ENCODE results near the gene HBE1.
"Not testable (repeated sequence)": the region's sequence is repeated elsewhere in the genome, so short reads cannot be mapped to it uniquely, and the experiment has no call there.

HBE1 gene

DNA sequence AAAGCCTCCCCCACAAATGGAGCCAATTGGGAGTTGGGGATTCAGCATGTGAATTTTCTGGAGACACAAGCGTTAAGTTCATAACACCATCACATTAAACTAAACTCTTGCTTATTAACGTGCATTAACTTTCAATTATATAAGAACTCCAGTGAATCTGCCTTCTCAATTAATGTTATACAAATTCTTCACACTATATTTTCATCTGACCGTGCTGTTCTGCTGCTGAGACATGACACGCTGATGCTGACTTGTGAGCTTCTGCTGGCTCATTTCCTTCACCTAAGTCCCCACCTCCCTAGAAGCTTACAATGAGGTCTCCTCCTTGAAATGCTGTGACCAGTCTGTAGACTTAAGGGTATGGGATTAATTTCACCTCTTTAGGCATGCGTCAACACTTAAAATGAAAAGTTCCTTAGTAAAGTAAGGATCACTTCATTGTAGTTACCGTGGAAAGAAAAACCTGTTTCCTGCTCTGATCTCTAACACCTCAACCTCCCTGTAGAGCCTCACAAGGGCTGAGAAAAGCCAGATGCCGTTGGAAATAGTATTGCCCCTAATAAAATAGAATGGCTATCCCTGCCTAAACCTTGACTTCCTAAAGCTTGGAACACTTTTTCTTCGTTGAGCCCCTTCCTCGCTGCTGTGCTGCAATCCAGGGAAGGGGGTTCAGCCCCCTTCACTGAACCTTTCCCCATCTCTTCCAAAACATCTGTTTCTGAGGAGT lies 17.4 kb downstream of the HBE1 start:
- no peak for DNase-seq

- no peak for DNase-seq
These were observed 18.0 kb downstream of the HBE1 start for GRCh38 chr11:5251746-5252145.

DNA sequence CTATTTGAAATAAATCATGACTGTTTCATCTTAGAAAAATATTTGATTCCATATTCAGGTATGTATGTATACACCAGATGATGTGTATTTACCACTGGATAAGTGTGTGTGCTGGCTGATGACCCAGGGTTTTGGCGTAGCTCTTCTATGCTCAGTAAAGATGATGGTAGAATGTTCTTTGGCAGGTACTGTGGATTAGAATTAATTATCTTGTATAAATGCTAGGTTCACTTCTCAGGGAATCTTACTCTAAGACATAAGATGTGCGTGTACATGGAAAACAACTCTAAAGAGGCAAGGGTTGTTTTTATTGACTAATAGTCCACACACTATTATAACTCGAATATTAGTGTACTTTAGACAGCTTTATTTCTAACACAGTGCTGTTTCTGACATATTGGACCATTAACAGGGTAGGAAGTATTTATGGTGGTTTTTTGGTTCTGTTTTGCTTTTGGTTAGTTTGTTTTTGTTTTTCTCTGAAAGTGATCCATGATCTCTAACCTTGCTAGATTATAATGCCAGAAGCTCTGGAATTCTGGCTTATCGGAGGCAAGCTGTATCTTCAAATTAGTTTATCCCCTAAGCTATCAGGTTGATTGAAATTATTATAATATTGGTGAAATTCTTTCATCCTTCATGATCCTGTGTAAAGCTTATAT lies 19.1 kb downstream of the HBE1 start:
- no peak for DNase-seq

DNA sequence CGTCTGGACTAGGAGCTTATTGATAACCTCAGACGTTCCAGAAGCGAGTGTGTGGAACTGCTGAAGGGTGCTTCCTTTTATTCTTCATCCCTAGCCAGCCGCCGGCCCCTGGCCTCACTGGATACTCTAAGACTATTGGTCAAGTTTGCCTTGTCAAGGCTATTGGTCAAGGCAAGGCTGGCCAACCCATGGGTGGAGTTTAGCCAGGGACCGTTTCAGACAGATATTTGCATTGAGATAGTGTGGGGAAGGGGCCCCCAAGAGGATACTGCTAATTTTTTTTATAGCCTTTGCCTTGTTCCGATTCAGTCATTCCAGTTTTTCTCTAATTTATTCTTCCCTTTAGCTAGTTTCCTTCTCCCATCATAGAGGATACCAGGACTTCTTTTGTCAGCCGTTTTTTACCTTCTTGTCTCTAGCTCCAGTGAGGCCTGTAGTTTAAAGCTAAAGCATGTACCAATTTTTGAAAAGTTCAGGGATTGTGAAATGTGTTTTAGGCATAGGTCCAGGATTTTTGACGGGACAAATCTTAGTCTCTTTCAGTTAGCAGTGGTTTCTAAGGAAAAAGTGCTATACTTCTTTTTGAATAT lies 19.8 kb downstream of the HBE1 start, which contains the start of gene HBG1:
TSS of gene HBG1 (minus strand) at position 51 of the 590 bp plus-strand sequence. CDS start 53 bp downstream, outside the sequence.
- not testable (repeated sequence) for DNase-seq

GRCh38 chr11:5248498-5248897 lies 21.2 kb downstream of the HBE1 start:
- DNase-seq = not testable (repeated sequence)

- no peak for DNase-seq
These were observed 22.1 kb downstream of the HBE1 start for GRCh38 chr11:5247472-5248192.

DNA sequence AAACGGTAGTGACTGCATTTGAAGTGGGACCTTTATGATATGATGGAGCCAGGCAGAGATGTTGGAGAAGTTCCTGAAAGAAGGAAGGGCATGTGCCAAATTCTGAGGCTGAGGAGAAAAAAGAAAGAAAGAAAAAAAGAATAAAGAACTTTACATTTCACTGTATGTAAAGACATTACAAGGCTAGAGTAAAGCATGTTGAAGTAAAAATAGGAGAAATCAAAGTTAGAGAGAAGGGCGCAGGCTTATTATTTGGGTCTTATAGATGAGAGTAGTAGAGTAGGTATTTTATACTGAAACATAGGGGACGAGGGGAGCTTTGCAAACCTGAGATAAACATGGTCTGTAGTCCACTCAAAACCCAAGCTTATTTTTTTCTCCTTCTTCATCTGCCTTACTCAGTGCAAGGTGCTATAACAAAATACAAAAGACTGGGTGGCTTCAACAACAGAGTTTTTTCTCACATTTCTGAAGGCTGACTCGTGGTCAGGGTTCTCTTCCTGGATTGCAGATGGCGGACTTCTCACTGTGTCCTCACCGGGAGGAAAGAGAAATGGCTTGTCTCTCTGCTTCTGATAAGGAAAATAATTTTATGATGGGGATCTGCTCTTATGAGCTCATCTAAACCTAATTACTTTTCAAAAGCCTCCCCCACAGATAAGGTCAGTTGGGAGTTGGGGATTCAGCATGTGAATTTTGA lies 22.8 kb downstream of the HBE1 start:
- DNase-seq = no peak

DNA sequence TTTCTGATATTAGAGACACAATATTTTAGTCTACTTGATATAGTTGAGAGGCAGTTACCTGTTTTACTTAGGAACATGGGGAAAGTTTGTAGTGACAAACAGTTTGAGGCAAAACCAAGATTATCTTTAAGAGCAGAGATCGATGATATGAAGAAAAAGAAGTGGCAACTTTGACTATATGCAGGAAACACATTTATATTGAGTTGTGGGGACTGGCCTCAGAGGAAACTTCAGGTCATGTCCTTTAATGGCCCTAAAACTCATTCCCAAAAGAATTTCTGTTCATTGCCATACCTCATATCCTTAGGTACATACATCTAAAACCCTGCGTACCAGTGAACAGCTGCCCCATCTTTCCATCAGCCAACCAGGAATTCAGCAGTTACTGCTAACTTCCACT lies 24.6 kb downstream of the HBE1 start:
- DNase-seq = no peak

DNA sequence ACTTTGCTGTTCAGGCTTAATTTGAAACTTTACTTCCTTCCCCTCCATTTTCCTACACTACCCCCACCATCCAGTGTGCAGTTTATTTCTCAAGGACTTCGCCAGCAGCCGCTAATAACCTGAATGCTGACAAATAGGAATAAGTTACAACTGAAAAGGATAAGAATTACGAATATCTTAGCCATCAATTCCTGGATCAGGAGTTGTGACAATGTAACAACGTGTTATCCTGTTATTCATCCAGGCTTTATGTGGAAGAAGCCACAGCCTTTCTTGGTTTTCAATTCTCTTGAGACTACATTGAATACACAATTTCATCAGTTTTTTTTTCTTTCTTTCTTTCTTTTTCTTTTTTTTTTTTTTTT lies 25.9 kb downstream of the HBE1 start:
- DNase-seq = no peak

- DNase-seq = no peak
These were observed 26.6 kb downstream of the HBE1 start for GRCh38 chr11:5242933-5243815.

DNA sequence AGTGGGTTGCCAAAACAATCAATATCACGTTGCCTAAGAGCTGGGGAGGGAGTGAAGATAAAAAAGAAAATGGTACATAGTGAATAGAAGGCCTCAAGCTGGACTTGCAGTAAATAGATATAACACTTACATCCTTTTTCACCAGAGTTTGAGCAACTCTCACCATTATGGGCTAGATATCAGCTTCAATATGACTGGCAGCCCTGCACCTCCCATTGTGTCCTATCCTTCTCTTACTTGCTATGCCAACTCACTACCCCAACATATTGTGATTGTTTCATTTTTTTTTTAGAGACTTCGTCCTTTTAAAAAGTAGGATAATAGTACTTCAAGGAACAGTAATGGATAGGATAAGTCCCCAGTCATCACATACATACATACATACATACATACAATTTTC lies 27.5 kb downstream of the HBE1 start:
- no peak for DNase-seq

GRCh38 chr11:5241458-5241857 lies 28.3 kb downstream of the HBE1 start:
- no peak for DNase-seq

GRCh38 chr11:5240458-5240857 lies 29.3 kb downstream of the HBE1 start:
- DNase-seq = no peak

GRCh38 chr11:5240056-5240455 lies 29.7 kb downstream of the HBE1 start:
- DNase-seq = no peak

- DNase-seq = no peak
These were observed 30.7 kb downstream of the HBE1 start for GRCh38 chr11:5239046-5239445.

DNA sequence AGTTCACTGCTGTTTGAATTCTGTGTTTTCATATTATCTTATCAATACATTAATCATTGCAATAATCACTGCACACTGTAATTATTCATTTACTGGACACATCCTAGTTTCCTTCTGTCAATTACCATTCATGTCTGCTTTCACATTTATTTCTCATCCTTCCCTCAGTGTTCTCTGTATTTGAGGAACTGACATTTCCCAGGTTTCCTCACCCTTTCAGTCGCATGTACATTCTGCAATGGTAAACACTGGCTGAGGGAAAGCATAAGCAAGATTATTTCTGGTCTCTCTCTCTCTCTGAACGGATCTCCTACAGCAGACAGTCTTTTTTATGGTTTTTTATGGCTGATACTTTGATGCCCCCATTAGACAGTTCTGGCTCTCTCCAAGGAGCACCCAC lies 31.3 kb downstream of the HBE1 start:
- DNase-seq = no peak

DNA sequence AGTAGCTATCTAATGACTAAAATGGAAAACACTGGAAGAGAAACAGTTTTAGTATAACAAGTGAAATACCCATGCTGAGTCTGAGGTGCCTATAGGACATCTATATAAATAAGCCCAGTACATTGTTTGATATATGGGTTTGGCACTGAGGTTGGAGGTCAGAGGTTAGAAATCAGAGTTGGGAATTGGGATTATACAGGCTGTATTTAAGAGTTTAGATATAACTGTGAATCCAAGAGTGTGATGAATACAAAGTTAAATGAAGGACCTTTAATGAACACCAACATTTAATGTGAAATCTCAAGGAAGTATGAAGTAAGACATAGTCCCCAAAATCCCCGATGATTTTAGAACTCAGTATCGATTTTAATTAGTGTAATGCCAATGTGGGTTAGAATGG lies 32.3 kb downstream of the HBE1 start:
- no peak for DNase-seq

DNA sequence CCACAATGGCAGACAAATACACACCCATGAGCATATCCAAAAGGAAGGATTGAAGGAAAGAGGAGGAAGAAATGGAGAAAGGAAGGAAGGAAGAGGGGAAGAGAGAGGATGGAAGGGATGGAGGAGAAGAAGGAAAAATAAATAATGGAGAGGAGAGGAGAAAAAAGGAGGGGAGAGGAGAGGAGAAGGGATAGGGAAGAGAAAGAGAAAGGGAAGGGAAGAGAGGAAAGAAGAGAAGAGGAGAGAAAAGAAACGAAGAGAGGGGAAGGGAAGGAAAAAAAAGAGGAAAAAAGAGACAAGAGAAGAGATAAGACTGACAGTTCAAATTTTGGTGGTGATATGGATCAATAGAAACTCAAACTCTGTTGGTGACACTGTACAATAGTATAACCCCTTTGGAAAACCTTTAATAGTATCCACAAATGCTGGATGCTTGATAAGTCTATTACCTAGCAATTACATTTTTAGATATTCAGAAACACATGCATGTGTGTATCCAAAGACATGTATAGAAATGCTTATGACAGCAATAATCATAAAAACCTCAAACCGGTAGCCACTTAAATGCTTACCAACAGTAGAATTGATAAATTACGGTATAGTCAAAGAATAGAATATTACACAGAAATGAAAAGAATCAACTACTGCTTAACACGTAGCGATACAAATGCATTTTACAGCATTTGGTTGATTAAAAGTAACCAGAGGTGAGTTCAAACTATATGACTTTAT lies 34.2 kb downstream of the HBE1 start:
- DNase-seq = no peak

DNA sequence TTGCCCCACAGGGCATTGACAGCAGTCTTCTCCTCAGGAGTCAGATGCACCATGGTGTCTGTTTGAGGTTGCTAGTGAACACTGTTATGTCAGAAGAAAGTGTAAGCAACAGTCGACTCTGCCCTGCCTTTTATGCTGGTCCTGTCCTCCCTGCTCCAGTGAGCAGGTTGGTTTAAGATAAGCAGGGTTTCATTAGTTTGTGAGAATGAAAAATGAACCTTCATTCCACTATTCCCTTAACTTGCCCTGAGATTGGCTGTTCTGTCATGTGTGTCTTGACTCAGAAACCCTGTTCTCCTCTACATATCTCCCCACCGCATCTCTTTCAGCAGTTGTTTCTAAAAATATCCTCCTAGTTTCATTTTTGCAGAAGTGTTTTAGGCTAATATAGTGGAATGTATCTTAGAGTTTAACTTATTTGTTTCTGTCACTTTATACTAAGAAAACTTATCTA lies 35.3 kb downstream of the HBE1 start, which contains the start of gene HBD:
TSS of gene HBD (minus strand) at position 103 of the 454 bp plus-strand sequence. CDS start at position 53, 50 bp downstream.
- DNase-seq = no peak

DNA sequence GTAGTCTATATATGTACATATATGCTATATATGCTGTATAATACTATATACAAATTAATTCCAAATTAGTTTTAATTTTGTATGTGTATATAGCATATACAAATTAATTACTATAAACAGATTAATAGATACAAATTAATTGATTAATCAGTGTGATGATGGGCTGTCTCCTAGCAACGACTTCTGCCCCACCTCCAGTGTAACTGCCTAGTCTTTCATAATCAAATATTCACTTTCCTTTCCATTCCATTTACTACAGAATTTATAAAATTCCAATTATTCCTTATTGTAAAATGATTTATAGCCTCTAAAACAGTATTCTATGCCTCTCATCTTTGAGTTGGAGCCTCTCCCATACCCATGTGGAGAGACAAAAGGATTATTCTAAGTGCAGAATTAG lies 36.4 kb downstream of the HBE1 start:
- DNase-seq = no peak

- DNase-seq = no peak
These were observed 36.9 kb downstream of the HBE1 start for GRCh38 chr11:5232821-5233220.
